ENCODE results near the gene IER3. TPM values are rescaled to one million over a fixed set of nuclear protein-coding genes. Genes with fewer than 3 reads are reported as not detected.

IER3 gene
- total and polyA plus RNA-seq, 9 of the 15 experiments (the other 6 are each of a cell fraction or from before 2014, with no cell fraction given), result 1.5 to 30.0 (median 11.5) TPM

DNA sequence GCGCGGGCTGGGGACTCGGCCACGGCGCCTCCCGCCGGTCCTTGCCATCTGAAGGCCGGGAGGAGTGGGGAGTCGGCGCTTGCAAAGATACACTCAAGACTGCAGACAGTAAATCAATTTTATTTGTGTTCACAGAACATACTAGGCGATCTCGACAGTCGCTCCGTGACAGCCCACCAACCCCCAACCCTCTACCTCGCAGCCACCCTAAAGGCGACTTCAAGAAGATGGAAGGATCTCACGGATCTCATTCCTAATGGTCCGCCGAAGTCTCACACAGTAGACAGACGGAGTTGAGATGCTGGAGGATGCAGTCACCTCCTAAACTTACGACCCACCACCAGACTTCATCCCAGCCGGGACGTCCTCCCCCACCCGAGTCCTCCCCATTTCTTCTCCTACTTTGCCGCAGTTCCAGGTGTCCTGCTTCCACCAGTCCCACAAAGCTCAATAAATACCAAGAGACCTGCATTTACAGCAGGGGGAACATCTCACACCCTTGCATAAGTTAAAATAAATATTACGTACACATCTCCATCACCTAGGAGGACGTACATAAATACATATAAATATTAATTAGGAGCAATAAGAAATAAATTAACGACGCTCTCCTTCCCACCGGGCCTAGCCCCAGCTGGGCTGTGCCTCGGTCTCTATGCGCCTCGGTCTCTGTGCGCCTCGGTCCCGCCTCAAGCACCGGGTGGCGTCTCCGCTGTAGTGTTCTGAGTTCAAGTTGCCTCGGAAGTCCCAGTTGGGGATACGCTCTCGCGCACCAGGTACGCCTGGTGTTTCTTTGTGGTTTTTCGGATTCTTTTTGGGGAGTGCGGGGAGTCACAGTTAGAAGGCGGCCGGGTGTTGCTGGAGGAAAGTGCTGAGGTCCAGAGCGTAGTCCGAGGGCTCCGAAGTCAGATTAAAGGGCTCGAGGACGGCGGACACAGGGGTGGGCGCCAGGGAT, 971 bp downstream of the IER3 start (continued):
- TF ChIP-seq CCNT2 (IDR thresholded peaks at IDR 0.05; ENCODE audit: borderline replicate concordance, extremely low read depth, insufficient read length, low read depth, low read length), result no peak
- no peak for TF ChIP-seq FOXM1 (IDR thresholded peaks at IDR 0.05; ENCODE audit: low read depth)
- TF ChIP-seq FOXM1 (CRISPR knock-in tag; IDR thresholded peaks at IDR 0.05; ENCODE audit: low read depth), result peak; percentile 60; the same call in 1 of the 2 replicates
- TF ChIP-seq JUND (IDR thresholded peaks at IDR 0.05; ENCODE audit: borderline replicate concordance, low read depth, low read length), result no peak
- TF ChIP-seq JUND (tag; IDR thresholded peaks at IDR 0.05; ENCODE audit: borderline replicate concordance, low read depth, low read length), result no peak
- TF ChIP-seq TOE1 (IDR thresholded peaks at IDR 0.05; ENCODE audit: borderline replicate concordance), result no peak
- TF ChIP-seq TOE1 (CRISPR knock-in tag; IDR thresholded peaks at IDR 0.05; ENCODE audit: borderline replicate concordance, low read depth), result 0 out of 2 replicates have a peak, but pooled peaks have one; percentile 73
- TF ChIP-seq FOXK1 (CRISPR knock-in tag; IDR thresholded peaks at IDR 0.05; ENCODE audit: borderline replicate concordance), result 0 out of 2 replicates have a peak, but pooled peaks have one; percentile 9
- no peak for TF ChIP-seq ZNF830 (CRISPR knock-in tag; IDR thresholded peaks at IDR 0.05)
- no peak for TF ChIP-seq NCOA2 (IDR thresholded peaks at IDR 0.05; ENCODE audit: partially characterized antibody in 2 of 2)
- TF ChIP-seq ZNF140 (CRISPR knock-in tag; IDR thresholded peaks at IDR 0.05), result peak; percentile 23; the same call in 1 of the 2 replicates
- no peak for TF ChIP-seq SAP30 (IDR thresholded peaks at IDR 0.05; ENCODE audit: borderline replicate concordance, insufficient read depth, low read depth, low read length, poor library complexity, severe bottlenecking)
- TF ChIP-seq SRF (CRISPR knock-in tag; IDR thresholded peaks at IDR 0.05), result no peak
- TF ChIP-seq MXI1 (IDR thresholded peaks at IDR 0.05; ENCODE audit: low read depth, low read length), result no peak
- no peak for TF ChIP-seq TEAD2 (tag; IDR thresholded peaks at IDR 0.05)
- TF ChIP-seq BRD4 (IDR thresholded peaks at IDR 0.05), result peak; percentile 78; the same call in 1 of the 2 replicates
- TF ChIP-seq NFXL1 (CRISPR knock-in tag; IDR thresholded peaks at IDR 0.05), result no peak
- TF ChIP-seq ATF6 (CRISPR knock-in tag; IDR thresholded peaks at IDR 0.05), result 0 out of 2 replicates have a peak, but pooled peaks have one; percentile 60
- TF ChIP-seq RBM22 (IDR thresholded peaks at IDR 0.05; ENCODE audit: low read depth, low read length, poor library complexity, severe bottlenecking), result peak; percentile 83
- TF ChIP-seq, protein P1, sequence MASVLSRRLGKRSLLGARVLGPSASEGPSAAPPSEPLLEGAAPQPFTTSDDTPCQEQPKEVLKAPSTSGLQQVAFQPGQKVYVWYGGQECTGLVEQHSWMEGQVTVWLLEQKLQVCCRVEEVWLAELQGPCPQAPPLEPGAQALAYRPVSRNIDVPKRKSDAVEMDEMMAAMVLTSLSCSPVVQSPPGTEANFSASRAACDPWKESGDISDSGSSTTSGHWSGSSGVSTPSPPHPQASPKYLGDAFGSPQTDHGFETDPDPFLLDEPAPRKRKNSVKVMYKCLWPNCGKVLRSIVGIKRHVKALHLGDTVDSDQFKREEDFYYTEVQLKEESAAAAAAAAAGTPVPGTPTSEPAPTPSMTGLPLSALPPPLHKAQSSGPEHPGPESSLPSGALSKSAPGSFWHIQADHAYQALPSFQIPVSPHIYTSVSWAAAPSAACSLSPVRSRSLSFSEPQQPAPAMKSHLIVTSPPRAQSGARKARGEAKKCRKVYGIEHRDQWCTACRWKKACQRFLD (CRISPR knock-in tag; IDR thresholded peaks at IDR 0.05), result no peak; the same call in 1 of the 2 replicates
- no peak for TF ChIP-seq POLR3G (IDR thresholded peaks at IDR 0.05; ENCODE audit: extremely low read depth, insufficient read length, insufficient replicate concordance)
- TF ChIP-seq KDM1A (IDR thresholded peaks at IDR 0.05), result peak; percentile 32 to 60; a peak in 2 of 4 replicates
- no peak for TF ChIP-seq NR3C1 (CRISPR knock-in tag; IDR thresholded peaks at IDR 0.05)
- no peak for TF ChIP-seq SRSF1 (IDR thresholded peaks at IDR 0.05; ENCODE audit: low read depth, low read length)
